ENCODE measurements around the gene TNFRSF9.

DNA sequence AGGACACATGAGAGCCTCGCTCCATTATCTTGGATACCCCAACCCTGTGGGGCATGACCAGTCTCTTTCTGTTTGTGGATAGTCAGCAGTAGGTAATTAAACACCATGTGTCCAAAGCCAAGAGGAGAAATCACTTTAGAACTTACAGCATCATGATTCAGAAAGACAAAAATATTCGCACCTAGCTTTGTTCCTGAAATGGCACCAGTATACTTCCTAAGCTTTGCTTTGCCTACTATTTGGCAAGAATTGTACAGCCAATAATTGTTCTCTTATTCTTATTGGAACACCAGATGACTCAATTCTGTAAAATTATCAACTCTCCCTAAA is 24.2 kb downstream of the TNFRSF9 start:
- TF ChIP-seq ZBED1 (IDR thresholded peaks at IDR 0.05) (no peak), ZBTB40 (IDR thresholded peaks at IDR 0.05) (no peak), ZBTB40 (CRISPR knock-in tag; IDR thresholded peaks at IDR 0.05) (no peak), SFPQ (IDR thresholded peaks at IDR 0.05; ENCODE audit: low read depth, low read length) (no peak), YY1 (IDR thresholded peaks at IDR 0.05; ENCODE audit: borderline replicate concordance in 1 of 3, control insufficient read depth in 1 of 3, extremely low read depth in 1 of 3, insufficient read depth in 3 of 3, insufficient read length in 1 of 3, insufficient replicate concordance in 2 of 3, low read depth in 1 of 3, low read length in 2 of 3) (no peak)

Data from K562 (cell line).